ENCODE measurements around the gene CYFIP1.

CYFIP1 gene

DNA sequence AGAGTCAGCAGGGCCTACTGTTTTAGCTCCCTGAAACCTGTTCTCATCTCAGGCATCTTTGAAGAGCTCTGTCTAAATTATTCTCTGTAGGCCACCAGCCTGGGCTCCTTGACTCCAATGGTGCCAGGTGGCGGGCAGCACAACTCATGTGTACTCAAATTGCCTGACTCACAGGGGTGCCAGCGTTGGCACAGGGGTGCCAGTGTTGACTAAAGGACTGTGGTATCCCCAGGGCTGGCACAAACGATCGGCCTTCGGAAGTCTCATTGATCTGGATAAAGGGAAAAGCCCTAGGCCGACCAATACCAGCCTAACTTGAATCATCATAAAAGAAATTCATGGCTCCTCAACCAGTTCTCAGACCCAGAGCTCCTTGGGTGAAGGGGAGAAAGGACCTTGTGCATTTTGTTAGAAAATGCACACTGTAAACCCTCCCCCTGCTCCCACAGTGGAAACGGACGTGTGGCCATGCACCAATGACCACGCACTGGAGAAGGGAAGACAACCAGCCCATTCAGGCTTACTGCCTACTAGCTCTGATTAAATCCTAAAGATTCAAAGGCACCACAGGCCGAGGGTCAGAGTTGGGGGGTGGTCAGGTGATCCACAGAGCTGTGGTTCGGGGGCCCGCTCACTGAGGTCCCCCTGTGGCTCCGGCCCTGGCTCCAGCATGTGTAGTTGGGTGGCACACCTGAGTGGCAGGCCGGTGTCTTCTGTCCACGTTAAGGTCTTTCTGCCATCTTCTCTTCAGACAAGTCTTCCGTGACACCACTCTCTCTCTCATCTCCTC is 72.8 kb downstream of the CYFIP1 start:
- no peak overlapping the region for H3K9ac ChIP-seq (ENCODE audit: low read length)
- no peaks in the 10 kb centered on the region for H3K36me3 ChIP-seq (ENCODE audit: low read length)
- H3K4me3 ChIP-seq (ENCODE audit: insufficient read depth, low read length, poor library complexity, severe bottlenecking): no peak overlapping the region
- H3K79me2 ChIP-seq (ENCODE audit: insufficient read depth, low read length): no peaks in the 10 kb centered on the region
- no peak overlapping the region for H3K4me2 ChIP-seq (ENCODE audit: low read depth, low read length, poor library complexity, severe bottlenecking)
- H2AFZ ChIP-seq (ENCODE audit: low read depth, low read length, severe bottlenecking): no peak overlapping the region
- H4K20me1 ChIP-seq (ENCODE audit: low read depth, low read length): no peaks in the 10 kb centered on the region
- H3K27me3 ChIP-seq (ENCODE audit: low read length): no peaks in the 10 kb centered on the region
- no peaks in the 10 kb centered on the region for H3F3A ChIP-seq (ENCODE audit: insufficient read depth)
- TF ChIP-seq EZH2phosphoT487 (conservative IDR thresholded peaks at IDR 0.05; ENCODE audit: low read length) (no peak), CTCF (IDR thresholded peaks at IDR 0.05; ENCODE audit: insufficient read depth, low read length, poor library complexity, severe bottlenecking) (no peak)
- H3K27ac ChIP-seq (ENCODE audit: low read depth, low read length): no peak overlapping the region
- no peaks in the 10 kb centered on the region for H3K9me2 ChIP-seq (replicated peaks; ENCODE audit: insufficient read depth, low read length)
- no peaks in the 10 kb centered on the region for H3K9me3 ChIP-seq (ENCODE audit: insufficient read depth, low read length)

- H3K79me2 ChIP-seq (ENCODE audit: insufficient read depth, low read length): no peaks in the 10 kb centered on the region
- no peaks in the 10 kb centered on the region for H3F3A ChIP-seq (ENCODE audit: insufficient read depth)
- H3K4me3 ChIP-seq (ENCODE audit: insufficient read depth, low read length, poor library complexity, severe bottlenecking): no peak overlapping the region
- H3K36me3 ChIP-seq (ENCODE audit: low read length): no peaks in the 10 kb centered on the region
- H3K9me3 ChIP-seq (ENCODE audit: insufficient read depth, low read length): no peaks in the 10 kb centered on the region
- H4K20me1 ChIP-seq (ENCODE audit: low read depth, low read length): no peaks in the 10 kb centered on the region
- H3K9ac ChIP-seq (ENCODE audit: low read length): no peak overlapping the region
- no peak overlapping the region for H3K4me2 ChIP-seq (ENCODE audit: low read depth, low read length, poor library complexity, severe bottlenecking)
- no peak overlapping the region for H2AFZ ChIP-seq (ENCODE audit: low read depth, low read length, severe bottlenecking)
- no peaks in the 10 kb centered on the region for H3K27me3 ChIP-seq (ENCODE audit: low read length)
- H3K27ac ChIP-seq (ENCODE audit: low read depth, low read length): no peak overlapping the region
- no peak for TF ChIP-seq CTCF (IDR thresholded peaks at IDR 0.05; ENCODE audit: insufficient read depth, low read length, poor library complexity, severe bottlenecking)
- no peaks in the 10 kb centered on the region for H3K9me2 ChIP-seq (replicated peaks; ENCODE audit: insufficient read depth, low read length)
Observed at GRCh38 chr15:22904736-22905135, 75.4 kb downstream of the CYFIP1 start.

DNA sequence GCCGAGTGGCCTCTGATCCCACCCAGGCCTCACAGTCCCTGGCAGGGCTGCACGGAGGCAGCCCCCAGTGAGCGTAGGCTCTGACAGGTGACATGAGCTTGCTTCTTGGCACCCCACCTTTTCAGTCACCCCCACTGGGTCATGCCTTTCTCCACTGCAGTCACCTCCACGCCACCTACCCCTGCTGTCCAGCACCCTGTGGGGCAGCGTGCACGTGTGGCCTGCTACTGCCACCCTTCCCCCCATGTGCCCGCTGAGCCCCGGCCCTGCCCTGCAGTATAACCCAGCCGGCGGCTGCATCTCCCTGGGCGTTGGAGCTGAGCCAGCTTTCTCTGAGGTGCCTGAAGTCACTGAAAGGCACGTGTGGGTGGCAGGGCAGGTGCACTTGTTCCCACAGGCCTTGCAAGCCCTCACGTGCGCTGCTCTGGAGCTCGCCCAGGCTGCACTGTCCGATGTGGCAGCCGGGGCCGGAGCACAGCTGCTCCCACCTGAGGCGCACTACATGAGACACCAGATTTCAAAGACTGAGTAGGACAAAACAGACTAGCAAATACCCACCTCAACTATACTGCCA is 76.1 kb downstream of the CYFIP1 start:
- no peaks in the 10 kb centered on the region for H3F3A ChIP-seq (ENCODE audit: insufficient read depth)
- H4K20me1 ChIP-seq (ENCODE audit: low read depth, low read length): no peaks in the 10 kb centered on the region
- H3K9me3 ChIP-seq (ENCODE audit: insufficient read depth, low read length): no peaks in the 10 kb centered on the region
- no peaks in the 10 kb centered on the region for H3K9me2 ChIP-seq (replicated peaks; ENCODE audit: insufficient read depth, low read length)
- no peak overlapping the region for H2AFZ ChIP-seq (ENCODE audit: low read depth, low read length, severe bottlenecking)
- no peak overlapping the region for H3K27ac ChIP-seq (ENCODE audit: low read depth, low read length)
- H3K9ac ChIP-seq (ENCODE audit: low read length): no peak overlapping the region
- no peaks in the 10 kb centered on the region for H3K36me3 ChIP-seq (ENCODE audit: low read length)
- H3K27me3 ChIP-seq (ENCODE audit: low read length): no peaks in the 10 kb centered on the region
- no peak overlapping the region for H3K4me3 ChIP-seq (ENCODE audit: insufficient read depth, low read length, poor library complexity, severe bottlenecking)
- no peaks in the 10 kb centered on the region for H3K79me2 ChIP-seq (ENCODE audit: insufficient read depth, low read length)
- TF ChIP-seq CTCF (IDR thresholded peaks at IDR 0.05; ENCODE audit: insufficient read depth, low read length, poor library complexity, severe bottlenecking) (no peak), EZH2phosphoT487 (conservative IDR thresholded peaks at IDR 0.05; ENCODE audit: low read length) (no peak)
- no peak overlapping the region for H3K4me2 ChIP-seq (ENCODE audit: low read depth, low read length, poor library complexity, severe bottlenecking)

Measured in SU-DHL-6 (cell line).